OCI-LY7 (cell line): Measurements from ENCODE around the gene UMAD1.

ENCODE experiments used
- CTCF ChIP-seq: fragments of 200-600 bp; sonication (generic); conservative IDR thresholded peaks from 2 replicates; pipeline ENCODE4 v1.5.1; 2014; ENCODE audit warnings: mild to moderate bottlenecking, antibody characterized with exemption, low read length, moderate library complexity, mixed read lengths
- EZH2phosphoT487 ChIP-seq: fragments of 200-600 bp; sonication (generic); IDR thresholded peaks from 2 replicates; pipeline ENCODE4 v1.6.1; 2018; ENCODE audit warnings: low read depth, borderline replicate concordance, mild to moderate bottlenecking, mixed run types, antibody characterized with exemption, low read length, moderate library complexity, mixed read lengths

- no peak for TF ChIP-seq CTCF
- no peak for TF ChIP-seq EZH2phosphoT487
These were observed 154.7 kb downstream of the UMAD1 start for GRCh38 chr7:7795203-7795602.
